Panc1 (cell line): ENCODE data around the gene ABHD8. TPM values are rescaled to one million over a fixed set of nuclear protein-coding genes. Genes with fewer than 3 reads are reported as not detected.

ENCODE experiments used
- ATAC-seq: fragments of 200-7000 bp; cut with Tn5 transposase; 2 replicates; pipeline ENCODE4 v1.9.1; 2020; ENCODE audit warnings: mild to moderate bottlenecking, moderate library complexity
- BruUV-seq: library from RNA; stranded (reverse); fragments of 400-500 nt; replicated peaks from 2 replicates; lab custom pipeline; 2021; lab: Mats Ljungman, UMichigan
- CTCF ChIA-PET: fragments of 300-600 bp; sonication (Branson Sonifier 250); formaldehyde crosslinking; loops from one replicate; lab custom pipeline; 2022; ENCODE audit warnings: antibody characterized with exemption; lab: Charles Lee
- POLR2A ChIA-PET: fragments of 300-600 bp; sonication (Branson Sonifier 250); formaldehyde crosslinking; loops from one replicate; lab custom pipeline; 2022; ENCODE audit warnings: antibody characterized with exemption; lab: Charles Lee
- DNase-seq: peaks from one replicate; pipeline ENCODE4 v3.0.0-alpha.2; 2010; ENCODE audit warnings: low read depth, low spot score
- H3K27ac ChIP-seq: 2 replicates; pipeline ENCODE4 v1.5.1; 2011; ENCODE audit warnings: mild to moderate bottlenecking, low read length, inconsistent platforms
- H3K27me3 ChIP-seq: fragments of 200-500 bp; sonication (Bioruptor generic); 2 replicates; pipeline ENCODE4 v1.6.0; 2014; ENCODE audit warnings: low read length, inconsistent platforms; ENCODE audit not compliant: control insufficient read depth, insufficient read depth
- H3K36me3 ChIP-seq: fragments of 200-500 bp; sonication (Bioruptor generic); 2 replicates; pipeline ENCODE4 v1.5.1; 2014; ENCODE audit warnings: inconsistent platforms, mild to moderate bottlenecking, low read length, moderate library complexity; ENCODE audit not compliant: control insufficient read depth, insufficient read depth
- H3K4me1 ChIP-seq: 2 replicates; pipeline ENCODE4 v1.5.1; 2011; ENCODE audit warnings: inconsistent platforms, mild to moderate bottlenecking, low read length, moderate library complexity; ENCODE audit not compliant: control insufficient read depth, insufficient read depth
- H3K4me3 ChIP-seq, 2 experiments: 2 replicates each; pipeline ENCODE4 v1.5.1; 2011 to 2012; ENCODE audit warnings: low read depth in 2 of 2, low read length in 2 of 2, mild to moderate bottlenecking in 2 of 2, inconsistent platforms in 1 of 2, moderate library complexity in 1 of 2
- H3K9me3 ChIP-seq: fragments of 200-500 bp; sonication (Bioruptor generic); 2 replicates; pipeline ENCODE4 v1.5.1; 2014; ENCODE audit warnings: low read depth, mild to moderate bottlenecking, inconsistent platforms, low read length, moderate library complexity; ENCODE audit not compliant: control insufficient read depth, insufficient read depth
- POLR2AphosphoS5 ChIP-seq: IDR thresholded peaks from 2 replicates; pipeline ENCODE4 v1.6.1; 2012; ENCODE audit warnings: mild to moderate bottlenecking, low read depth, low read length, moderate library complexity
- SIN3A ChIP-seq: IDR thresholded peaks from 2 replicates; pipeline ENCODE4 v1.6.1; 2012; ENCODE audit warnings: low read depth, mild to moderate bottlenecking, low read length, moderate library complexity, borderline replicate concordance; ENCODE audit not compliant: insufficient read depth
- TCF7L2 ChIP-seq: IDR thresholded peaks from 2 replicates; pipeline ENCODE4 v1.6.1; 2011; ENCODE audit warnings: mild to moderate bottlenecking, low read depth, low read length, inconsistent platforms
- in situ Hi-C: cut with HindIII; loops from 2 replicates; pipeline ENCODE4 v1.10.0; 2016; ENCODE audit warnings: low sequenced_read_pairs, low pct_unique_long_range_greater_than_20kb
- intact Hi-C: fragments of 100-400 bp; cut with micrococcal nuclease; formaldehyde crosslinking; loops from one replicate; pipeline ENCODE4 v1.10.0; 2022; ENCODE audit not compliant: unreplicated experiment
- total RNA-seq: library from RNA; stranded (reverse); gene quantifications from one replicate; pipeline ENCODE4 v1.2.1, GENCODE V29; 2021; ENCODE audit not compliant: unreplicated experiment
- TF ChIP-seq, protein P1 (sequence below), 2 experiments: IDR thresholded peaks; 2 replicates each; pipeline ENCODE4 v1.6.1; 2011 to 2012; ENCODE audit warnings: low read depth in 2 of 2, control low read depth in 1 of 2, low read length in 1 of 2, mild to moderate bottlenecking in 1 of 2, moderate library complexity in 1 of 2; ENCODE audit not compliant: insufficient read depth in 1 of 2
- TF ChIP-seq, protein P2 (sequence below): fragments of 450-650 bp; IDR thresholded peaks from 2 replicates; pipeline ENCODE4 v1.5.1; 2017; ENCODE audit warnings: mild to moderate bottlenecking

ABHD8 gene
- total RNA-seq, 1 experiment from 2014 or later, result 19.6 TPM

DNA sequence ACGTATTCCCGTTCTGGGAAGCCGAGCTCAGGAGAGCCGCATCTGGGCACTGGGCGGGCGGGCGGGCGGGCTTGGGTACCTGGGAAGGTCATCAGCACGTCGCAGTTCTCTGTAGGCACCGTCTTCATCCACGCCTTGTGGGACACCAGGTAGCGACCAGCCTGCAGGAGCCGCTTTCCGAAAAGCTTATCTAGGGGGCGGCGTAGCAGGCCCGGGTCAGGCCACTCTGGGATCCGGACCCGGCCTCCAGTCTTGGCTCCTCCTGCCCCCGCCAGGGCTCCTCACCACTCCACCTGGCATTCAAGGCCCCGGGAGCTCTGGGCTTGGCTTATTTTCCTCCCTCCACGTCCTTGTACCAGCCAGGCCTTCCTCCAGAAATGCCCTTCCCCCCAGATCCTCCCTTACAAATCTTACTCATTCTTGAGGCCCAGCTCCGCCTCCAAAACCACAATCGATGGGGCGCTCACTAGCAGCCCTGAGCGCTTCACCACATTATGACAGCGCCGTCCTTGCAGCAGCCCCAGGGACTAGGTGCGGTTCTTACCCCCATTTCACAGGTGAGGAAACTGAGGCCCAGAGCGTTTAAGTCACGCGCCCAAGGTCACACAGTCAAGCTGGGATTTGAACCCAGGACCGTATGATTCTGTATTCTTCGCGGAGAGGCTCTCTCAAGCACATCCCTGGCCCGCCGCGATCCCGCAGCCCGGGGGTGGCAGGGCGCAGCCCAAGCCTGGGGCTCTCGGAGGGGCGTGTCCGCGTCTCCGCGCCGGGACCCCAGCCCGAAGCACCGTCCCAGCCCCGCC is 30.6 kb upstream of the ABHD8 start:
- H3K27me3 ChIP-seq, result no peaks in the 10 kb centered on the region
- no peaks in the 10 kb centered on the region for H3K9me3 ChIP-seq
- no TSS peak for BruUV-seq
- no peak for DNase-seq
- intact Hi-C loops (no loop called here), in situ Hi-C loops (no loop called here)
- no peak for ATAC-seq
- ChIA-PET POLR2A (no interaction called here), CTCF (interaction anchor here (0.6 kb wide), 1 partner anchor 24 kb away, joined by 4 read pairs; no protein-coding TSS in a partner anchor)
- peak overlapping the region; percentile 48; the same call in 1 of the 2 replicates for H3K27ac ChIP-seq
- peaks cover 12% of the 10 kb centered on the region for H3K4me1 ChIP-seq
- TF ChIP-seq, protein P1, sequence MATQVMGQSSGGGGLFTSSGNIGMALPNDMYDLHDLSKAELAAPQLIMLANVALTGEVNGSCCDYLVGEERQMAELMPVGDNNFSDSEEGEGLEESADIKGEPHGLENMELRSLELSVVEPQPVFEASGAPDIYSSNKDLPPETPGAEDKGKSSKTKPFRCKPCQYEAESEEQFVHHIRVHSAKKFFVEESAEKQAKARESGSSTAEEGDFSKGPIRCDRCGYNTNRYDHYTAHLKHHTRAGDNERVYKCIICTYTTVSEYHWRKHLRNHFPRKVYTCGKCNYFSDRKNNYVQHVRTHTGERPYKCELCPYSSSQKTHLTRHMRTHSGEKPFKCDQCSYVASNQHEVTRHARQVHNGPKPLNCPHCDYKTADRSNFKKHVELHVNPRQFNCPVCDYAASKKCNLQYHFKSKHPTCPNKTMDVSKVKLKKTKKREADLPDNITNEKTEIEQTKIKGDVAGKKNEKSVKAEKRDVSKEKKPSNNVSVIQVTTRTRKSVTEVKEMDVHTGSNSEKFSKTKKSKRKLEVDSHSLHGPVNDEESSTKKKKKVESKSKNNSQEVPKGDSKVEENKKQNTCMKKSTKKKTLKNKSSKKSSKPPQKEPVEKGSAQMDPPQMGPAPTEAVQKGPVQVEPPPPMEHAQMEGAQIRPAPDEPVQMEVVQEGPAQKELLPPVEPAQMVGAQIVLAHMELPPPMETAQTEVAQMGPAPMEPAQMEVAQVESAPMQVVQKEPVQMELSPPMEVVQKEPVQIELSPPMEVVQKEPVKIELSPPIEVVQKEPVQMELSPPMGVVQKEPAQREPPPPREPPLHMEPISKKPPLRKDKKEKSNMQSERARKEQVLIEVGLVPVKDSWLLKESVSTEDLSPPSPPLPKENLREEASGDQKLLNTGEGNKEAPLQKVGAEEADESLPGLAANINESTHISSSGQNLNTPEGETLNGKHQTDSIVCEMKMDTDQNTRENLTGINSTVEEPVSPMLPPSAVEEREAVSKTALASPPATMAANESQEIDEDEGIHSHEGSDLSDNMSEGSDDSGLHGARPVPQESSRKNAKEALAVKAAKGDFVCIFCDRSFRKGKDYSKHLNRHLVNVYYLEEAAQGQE (IDR thresholded peaks at IDR 0.05; ENCODE audit: insufficient read depth in 1 of 2, low read depth in 2 of 2, low read length in 1 of 2), result no peak
- TF ChIP-seq TCF7L2 (no peak), POLR2AphosphoS5 (no peak), SIN3A (no peak)
- TF ChIP-seq, protein P2, sequence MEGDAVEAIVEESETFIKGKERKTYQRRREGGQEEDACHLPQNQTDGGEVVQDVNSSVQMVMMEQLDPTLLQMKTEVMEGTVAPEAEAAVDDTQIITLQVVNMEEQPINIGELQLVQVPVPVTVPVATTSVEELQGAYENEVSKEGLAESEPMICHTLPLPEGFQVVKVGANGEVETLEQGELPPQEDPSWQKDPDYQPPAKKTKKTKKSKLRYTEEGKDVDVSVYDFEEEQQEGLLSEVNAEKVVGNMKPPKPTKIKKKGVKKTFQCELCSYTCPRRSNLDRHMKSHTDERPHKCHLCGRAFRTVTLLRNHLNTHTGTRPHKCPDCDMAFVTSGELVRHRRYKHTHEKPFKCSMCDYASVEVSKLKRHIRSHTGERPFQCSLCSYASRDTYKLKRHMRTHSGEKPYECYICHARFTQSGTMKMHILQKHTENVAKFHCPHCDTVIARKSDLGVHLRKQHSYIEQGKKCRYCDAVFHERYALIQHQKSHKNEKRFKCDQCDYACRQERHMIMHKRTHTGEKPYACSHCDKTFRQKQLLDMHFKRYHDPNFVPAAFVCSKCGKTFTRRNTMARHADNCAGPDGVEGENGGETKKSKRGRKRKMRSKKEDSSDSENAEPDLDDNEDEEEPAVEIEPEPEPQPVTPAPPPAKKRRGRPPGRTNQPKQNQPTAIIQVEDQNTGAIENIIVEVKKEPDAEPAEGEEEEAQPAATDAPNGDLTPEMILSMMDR, result no peak
- peak overlapping the region; percentile 65 to 67 for H3K4me3 ChIP-seq
- H3K36me3 ChIP-seq, result peaks cover 7% of the 10 kb centered on the region; the same call in 1 of the 2 replicates

DNA sequence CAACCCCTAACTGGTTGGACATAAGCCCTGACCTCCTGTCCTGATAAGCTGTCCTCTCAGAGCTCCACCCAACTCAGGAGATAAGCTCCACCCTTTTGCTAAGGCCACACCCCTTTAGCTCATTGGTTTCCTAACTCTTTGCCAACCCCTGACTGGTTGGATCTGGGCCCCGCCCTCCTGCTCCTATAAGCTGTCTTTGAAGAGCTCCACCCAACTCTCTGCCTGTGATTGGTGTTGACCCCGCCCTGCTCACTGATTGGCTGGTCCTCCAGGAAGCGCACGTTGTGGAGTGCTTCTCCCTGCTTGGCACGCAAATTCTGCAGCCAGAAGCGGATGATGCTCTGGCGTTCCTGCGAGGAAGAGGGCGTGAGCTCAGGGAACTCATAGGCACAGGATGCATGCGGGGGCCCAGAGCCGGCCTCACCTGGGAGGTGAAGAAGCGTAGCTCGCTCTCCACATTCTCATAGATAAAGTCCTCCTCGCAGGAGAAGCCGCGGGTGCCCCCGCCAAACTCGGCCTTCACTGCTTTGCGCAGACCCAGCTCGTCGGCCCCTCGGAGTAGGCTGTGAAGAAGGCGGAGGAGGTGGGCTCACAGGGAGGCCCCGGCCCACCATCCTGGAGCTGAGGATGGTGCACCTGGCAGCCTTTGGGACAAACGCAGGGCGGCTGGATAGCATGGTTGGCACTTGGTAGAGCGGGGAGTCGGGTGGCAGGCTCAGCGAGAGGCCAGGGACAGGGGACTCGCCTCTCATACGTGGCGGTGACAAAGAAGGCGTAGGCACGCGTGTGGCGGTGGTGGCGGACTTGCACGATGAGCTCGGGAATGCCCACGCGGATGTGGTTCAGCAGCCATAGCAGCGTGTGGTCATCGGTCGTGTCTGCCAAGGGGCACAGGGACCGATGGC is 29.7 kb upstream of the ABHD8 start:
- Histone ChIP-seq H3K36me3 (peaks cover 7% of the 10 kb centered on the region; the same call in 1 of the 2 replicates), H3K27ac (no peak overlapping the region), H3K4me3 (no peak overlapping the region), H3K4me1 (peaks cover 8% of the 10 kb centered on the region; the same call in 1 of the 2 replicates), H3K9me3 (no peaks in the 10 kb centered on the region), H3K27me3 (no peaks in the 10 kb centered on the region)
- in situ Hi-C loops (no loop called here), intact Hi-C loops (no loop called here)
- BruUV-seq, result no TSS peak
- ATAC-seq (no peak), DNase-seq (no peak)
- TF ChIP-seq, protein P1 (IDR thresholded peaks at IDR 0.05; ENCODE audit: insufficient read depth in 1 of 2, low read depth in 2 of 2, low read length in 1 of 2), result no peak
- TF ChIP-seq, protein P2, result no peak
- TF ChIP-seq SIN3A, result no peak
- no peak for TF ChIP-seq TCF7L2
- no peak for TF ChIP-seq POLR2AphosphoS5
- CTCF ChIA-PET, result interaction anchor here (0.6 to 1.0 kb wide), 3 partner anchors 25 to 561 kb away, joined by 3 to 5 read pairs (median 4); no protein-coding TSS in a partner anchor
- POLR2A ChIA-PET, result interaction anchor here (0.5 kb wide), 1 partner anchor 28 kb away, joined by 7 read pairs; no protein-coding TSS in a partner anchor
